ENCODE measurements around the gene LIME1. TPM values are rescaled to one million over a fixed set of nuclear protein-coding genes. Genes with fewer than 3 reads are reported as not detected.

Gene LIME1
- total and polyA plus RNA-seq, 12 donors, result 0.22 to 103 (median 8.4) TPM

GRCh38 chr20:63734111-63734945, 2.1 kb upstream of the LIME1 start:
- H3K27me3 ChIP-seq, result no peaks in the 10 kb centered on the region
- TF ChIP-seq POLR2A (IDR thresholded peaks at IDR 0.05), result no peak
- H3K9me3 ChIP-seq (replicated peaks in 1 of 3), result no peaks in the 10 kb centered on the region
- 92 to 100% (median 93%) methylated on average over 6 to 25 of the region's 25 CpGs for whole genome bisulfite sequencing, 4 donors
- peaks cover 23 to 26% of the 10 kb centered on the region in 2 donors for H3K4me1 ChIP-seq (replicated peaks in 1 of 2)
- peak in 1 of 7 donors; percentile 21 for DNase-seq
- H3K27ac ChIP-seq, result no peak overlapping the region
- H3K4me3 ChIP-seq, result no peak overlapping the region
- peaks cover 0 to 24% of the 10 kb centered on the region in 2 donors for H3K36me3 ChIP-seq (replicated peaks in 1 of 2)
- intact Hi-C loops (cut with DNase I), result no loop called here

GRCh38 chr20:63734946-63735858, 1.3 kb upstream of the LIME1 start:
- intact Hi-C loops (cut with DNase I), result no loop called here
- no peaks in the 10 kb centered on the region for H3K27me3 ChIP-seq
- no peaks in the 10 kb centered on the region for H3K9me3 ChIP-seq (replicated peaks in 1 of 3)
- 65 to 79% (median 69%) methylated on average over 31 to 48 of the region's 48 CpGs for WGBS, 4 donors
- H3K36me3 ChIP-seq (replicated peaks in 1 of 2), result peaks cover 0 to 24% of the 10 kb centered on the region in 2 donors
- TF ChIP-seq POLR2A (IDR thresholded peaks at IDR 0.05), result no peak
- peak in 1 of 6 experiments; percentile 2 for TF ChIP-seq CTCF (IDR thresholded peaks at IDR 0.05)
- peaks cover 23 to 26% of the 10 kb centered on the region in 2 donors for H3K4me1 ChIP-seq (replicated peaks in 1 of 2)
- H3K27ac ChIP-seq, result no peak overlapping the region
- H3K4me3 ChIP-seq, result no peak overlapping the region
- peak in 5 of 7 donors; percentile 27 to 63 (median 42) for DNase-seq

- peaks cover 0 to 30% of the 10 kb centered on the region in 2 donors for H3K36me3 ChIP-seq (replicated peaks in 1 of 2)
- peak in 4 of 7 donors; percentile 19 to 36 (median 26) for DNase-seq
- 17 to 82% (median 39%) methylated on average over 3 to 30 of the region's 30 CpGs for WGBS, 4 donors
- peaks cover 40 to 42% of the 10 kb centered on the region in 2 donors for H3K4me1 ChIP-seq (replicated peaks in 1 of 2)
- TF ChIP-seq CTCF (IDR thresholded peaks at IDR 0.05) (no peak), POLR2A (IDR thresholded peaks at IDR 0.05) (no peak)
- intact Hi-C loops (cut with DNase I), result no loop called here
- peak overlapping the region in 1 of 4 donors; percentile 33 for H3K4me3 ChIP-seq
- no peaks in the 10 kb centered on the region for H3K27me3 ChIP-seq
- H3K27ac ChIP-seq, result no peak overlapping the region
- H3K9me3 ChIP-seq (replicated peaks in 1 of 3), result no peaks in the 10 kb centered on the region
Measured at GRCh38 chr20:63736893-63737694, 630 bp downstream of the LIME1 start.

GRCh38 chr20:63737695-63737944, 1.2 kb downstream of the LIME1 start:
- H3K27me3 ChIP-seq, result no peaks in the 10 kb centered on the region
- peaks cover 0 to 36% of the 10 kb centered on the region in 2 donors for H3K36me3 ChIP-seq (replicated peaks in 1 of 2)
- no peaks in the 10 kb centered on the region for H3K9me3 ChIP-seq (replicated peaks in 1 of 3)
- no peak for DNase-seq
- peaks cover 42% of the 10 kb centered on the region in 2 donors for H3K4me1 ChIP-seq (replicated peaks in 1 of 2)
- intact Hi-C loops (cut with DNase I), result no loop called here
- H3K4me3 ChIP-seq, result peak overlapping the region in 1 of 4 donors; percentile 33
- 6 to 21% (median 18%) methylated on average over 9 to 26 of the region's 26 CpGs; no CpG with 5 or more reads in 1 of the 4 donors for WGBS, 4 donors
- TF ChIP-seq CTCF (IDR thresholded peaks at IDR 0.05), result no peak
- no peak for TF ChIP-seq POLR2A (IDR thresholded peaks at IDR 0.05)
- H3K27ac ChIP-seq, result no peak overlapping the region
